K562 (cell line): Measurements from ENCODE around the gene CABP2. TPM values are rescaled to one million over a fixed set of nuclear protein-coding genes. Genes with fewer than 3 reads are reported as not detected.

Source experiments
- CXXC5 ChIP-seq: fragments of 250-450 bp; sonication (Bioruptor Pico); IDR thresholded peaks from 2 replicates; pipeline ENCODE4 v1.8.0; 2022; ENCODE audit warnings: inconsistent platforms, mild to moderate bottlenecking, moderate library complexity
- FOXA1 ChIP-seq: fragments of 450-650 bp; IDR thresholded peaks from 2 replicates; pipeline ENCODE4 v1.6.1; 2016; ENCODE audit warnings: mild to moderate bottlenecking, borderline replicate concordance
- HMGN3 ChIP-seq: IDR thresholded peaks from 2 replicates; pipeline ENCODE4 v1.6.1; 2011; ENCODE audit warnings: borderline replicate concordance, low read depth, mild to moderate bottlenecking, mixed read lengths, low read length; ENCODE audit not compliant: insufficient read length; ENCODE audit errors: extremely low read depth
- HNRNPH1 ChIP-seq: fragments of 200-400 bp; formaldehyde crosslinking; optimal IDR thresholded peaks from 2 replicates; pipeline ENCODE3; 2017; ENCODE audit warnings: low read depth, mild to moderate bottlenecking, low read length, moderate library complexity
- NCOA1 ChIP-seq: fragments of 450-650 bp; IDR thresholded peaks from 2 replicates; pipeline ENCODE4 v1.6.1; 2016; ENCODE audit warnings: low read depth
- PTTG1 ChIP-seq: fragments of 450-650 bp; IDR thresholded peaks from 2 replicates; pipeline ENCODE4 v1.6.1; 2016; ENCODE audit warnings: low read depth, mild to moderate bottlenecking, missing genetic modification characterization, missing compliant biosample characterization
- SAP30 ChIP-seq: fragments of 200-600 bp; sonication (generic); IDR thresholded peaks from 2 replicates; pipeline ENCODE4 v1.6.1; 2012; ENCODE audit warnings: borderline replicate concordance, low read depth, mild to moderate bottlenecking, moderate library complexity, low read length, control low read depth, inconsistent platforms; ENCODE audit not compliant: insufficient read depth, poor library complexity, severe bottlenecking
- SMARCC2 ChIP-seq: fragments of 450-650 bp; IDR thresholded peaks from 2 replicates; pipeline ENCODE4 v1.6.1; 2017; ENCODE audit warnings: antibody characterized with exemption, moderate library complexity, mild to moderate bottlenecking, low read depth
- SPI1 ChIP-seq: IDR thresholded peaks from 2 replicates; pipeline ENCODE4 v1.6.1; 2011; ENCODE audit warnings: low read depth, low read length, control low read depth, borderline replicate concordance
- ZNF134 ChIP-seq: fragments of 250-450 bp; sonication (Bioruptor Pico); conservative IDR thresholded peaks from 2 replicates; pipeline ENCODE4 v1.4.0; 2020
- ZNF143 ChIP-seq: sonication (generic); formaldehyde crosslinking; IDR thresholded peaks from 2 replicates; pipeline ENCODE4 v1.9.0; 2022; ENCODE audit warnings: mild to moderate bottlenecking, missing genetic modification reagents
- ZNF253 ChIP-seq: fragments of 250-450 bp; sonication (Bioruptor Pico); conservative IDR thresholded peaks from 2 replicates; pipeline ENCODE4 v1.6.1; 2021; ENCODE audit warnings: mild to moderate bottlenecking
- polyA plus RNA-seq, 8 experiments: library from polyadenylated mRNA; depleted of rRNA in 4 of 8; stranded (reverse) in 5 of 8; unstranded in 3 of 8; fragments of >200 nt; fragmentation: Nextera tagmentation in 2 of 8; fragmentation: Illumina TruSeq in 1 of 8; extraction: Ambion mirVana in 2 of 8; extraction: Trizol in 1 of 8; gene quantifications; 2 replicates each; pipeline versions ENCODE4 v1.2.1 to v1.2.3, GENCODE V29; 2011 to 2014; ENCODE audit warnings: inconsistent platforms in 1 of 8, missing spikeins in 1 of 8
- total RNA-seq, 7 experiments: library from RNA; depleted of rRNA in 6 of 7; stranded (reverse); fragments of >200 nt in 6 of 7; fragmentation: Illumina TruSeq in 2 of 7; extraction: Trizol in 2 of 7; gene quantifications; 2 replicates each; pipeline versions ENCODE4 v1.2.1 to v1.2.3, GENCODE V29; 2011 to 2021; ENCODE audit warnings: low replicate concordance in 1 of 7
- TF ChIP-seq, protein P1 (sequence below), 2 experiments: IDR thresholded peaks; 2 replicates each; pipeline ENCODE4 v1.6.1; 2012; ENCODE audit warnings: improper control_type of control experiment in 2 of 2, low read depth in 2 of 2, low read length in 2 of 2, borderline replicate concordance in 1 of 2
- TF ChIP-seq, protein P2 (sequence below): fragments of 450-650 bp; formaldehyde crosslinking; IDR thresholded peaks from 2 replicates; pipeline ENCODE4 v1.4.0; 2020; ENCODE audit warnings: mild to moderate bottlenecking, moderate library complexity
- TF ChIP-seq, protein P3 (sequence below): sonication (generic); formaldehyde crosslinking; IDR thresholded peaks from 2 replicates; pipeline ENCODE4 v1.8.1; 2023; ENCODE audit warnings: mild to moderate bottlenecking, missing genetic modification reagents, moderate library complexity
- TF ChIP-seq, protein P4 (sequence below): sonication (generic); formaldehyde crosslinking; IDR thresholded peaks from 2 replicates; pipeline ENCODE4 v1.8.0; 2022; ENCODE audit warnings: mild to moderate bottlenecking, missing genetic modification reagents
- TF ChIP-seq, protein P5 (sequence below): IDR thresholded peaks from 2 replicates; pipeline ENCODE4 v1.6.1; 2014; ENCODE audit warnings: antibody characterized with exemption

CABP2 gene
- total and polyA plus RNA-seq, 9 of the 15 experiments (the other 6 are each of a cell fraction or from before 2014, with no cell fraction given), result not detected

DNA sequence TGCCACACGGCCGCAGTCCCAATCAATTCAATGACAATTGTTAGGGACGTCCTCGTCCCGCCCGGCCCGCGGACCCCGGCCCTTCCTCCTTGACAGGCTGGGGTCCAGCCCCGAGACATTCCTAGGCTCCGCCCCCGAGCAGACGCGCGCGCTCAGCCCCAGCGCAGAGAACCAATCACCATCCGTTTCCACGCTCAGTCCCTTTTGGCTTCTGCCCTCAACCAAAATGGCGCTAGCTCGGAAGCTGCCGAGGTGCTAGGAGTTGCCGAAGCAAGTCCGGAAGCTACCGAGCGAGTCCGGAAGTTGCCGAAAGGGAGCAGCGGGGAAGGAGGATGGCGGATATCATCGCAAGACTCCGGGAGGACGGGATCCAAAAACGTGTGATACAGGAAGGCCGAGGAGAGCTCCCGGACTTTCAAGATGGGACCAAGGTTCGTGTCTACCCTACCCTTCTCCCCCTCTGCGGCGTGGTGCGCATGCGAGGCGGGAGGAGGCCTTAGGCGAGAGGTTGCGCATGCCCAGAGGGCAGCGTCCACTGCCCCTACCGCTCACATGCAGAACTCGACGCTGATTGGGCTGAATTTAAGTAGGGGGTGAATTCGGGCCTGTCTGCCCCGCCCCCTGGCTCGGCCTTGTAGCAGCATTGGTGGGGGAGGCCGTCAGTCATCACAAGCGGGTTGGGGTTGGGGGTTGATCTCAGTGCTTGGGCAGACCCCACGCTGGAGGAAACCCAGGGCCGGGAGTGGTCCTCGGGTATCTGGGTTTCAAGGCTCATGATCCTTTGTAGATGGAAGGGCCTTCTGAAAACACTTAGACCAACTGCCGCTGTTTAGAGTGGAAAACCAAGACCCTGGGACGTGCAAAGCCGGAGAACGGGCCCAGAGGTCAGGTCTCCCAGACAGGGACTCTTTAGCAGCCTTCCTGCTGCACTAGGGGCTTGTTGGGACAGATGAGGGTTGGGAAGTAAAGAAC, 40.1 kb downstream of the CABP2 start, which contains the start of gene AIP (continued):
- TF ChIP-seq, protein P1, sequence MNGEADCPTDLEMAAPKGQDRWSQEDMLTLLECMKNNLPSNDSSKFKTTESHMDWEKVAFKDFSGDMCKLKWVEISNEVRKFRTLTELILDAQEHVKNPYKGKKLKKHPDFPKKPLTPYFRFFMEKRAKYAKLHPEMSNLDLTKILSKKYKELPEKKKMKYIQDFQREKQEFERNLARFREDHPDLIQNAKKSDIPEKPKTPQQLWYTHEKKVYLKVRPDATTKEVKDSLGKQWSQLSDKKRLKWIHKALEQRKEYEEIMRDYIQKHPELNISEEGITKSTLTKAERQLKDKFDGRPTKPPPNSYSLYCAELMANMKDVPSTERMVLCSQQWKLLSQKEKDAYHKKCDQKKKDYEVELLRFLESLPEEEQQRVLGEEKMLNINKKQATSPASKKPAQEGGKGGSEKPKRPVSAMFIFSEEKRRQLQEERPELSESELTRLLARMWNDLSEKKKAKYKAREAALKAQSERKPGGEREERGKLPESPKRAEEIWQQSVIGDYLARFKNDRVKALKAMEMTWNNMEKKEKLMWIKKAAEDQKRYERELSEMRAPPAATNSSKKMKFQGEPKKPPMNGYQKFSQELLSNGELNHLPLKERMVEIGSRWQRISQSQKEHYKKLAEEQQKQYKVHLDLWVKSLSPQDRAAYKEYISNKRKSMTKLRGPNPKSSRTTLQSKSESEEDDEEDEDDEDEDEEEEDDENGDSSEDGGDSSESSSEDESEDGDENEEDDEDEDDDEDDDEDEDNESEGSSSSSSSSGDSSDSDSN (IDR thresholded peaks at IDR 0.05; ENCODE audit: borderline replicate concordance in 1 of 2, low read depth in 2 of 2, low read length in 2 of 2), result no peak
- TF ChIP-seq, protein P2, sequence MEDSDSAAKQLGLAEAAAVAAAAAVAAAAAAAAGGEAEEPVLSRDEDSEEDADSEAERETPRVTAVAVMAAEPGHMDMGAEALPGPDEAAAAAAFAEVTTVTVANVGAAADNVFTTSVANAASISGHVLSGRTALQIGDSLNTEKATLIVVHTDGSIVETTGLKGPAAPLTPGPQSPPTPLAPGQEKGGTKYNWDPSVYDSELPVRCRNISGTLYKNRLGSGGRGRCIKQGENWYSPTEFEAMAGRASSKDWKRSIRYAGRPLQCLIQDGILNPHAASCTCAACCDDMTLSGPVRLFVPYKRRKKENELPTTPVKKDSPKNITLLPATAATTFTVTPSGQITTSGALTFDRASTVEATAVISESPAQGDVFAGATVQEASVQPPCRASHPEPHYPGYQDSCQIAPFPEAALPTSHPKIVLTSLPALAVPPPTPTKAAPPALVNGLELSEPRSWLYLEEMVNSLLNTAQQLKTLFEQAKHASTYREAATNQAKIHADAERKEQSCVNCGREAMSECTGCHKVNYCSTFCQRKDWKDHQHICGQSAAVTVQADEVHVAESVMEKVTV (CRISPR knock-in tag), result peak; percentile 100
- TF ChIP-seq HMGN3, result no peak
- TF ChIP-seq FOXA1, result no peak
- TF ChIP-seq SPI1, result no peak
- TF ChIP-seq, protein P3, sequence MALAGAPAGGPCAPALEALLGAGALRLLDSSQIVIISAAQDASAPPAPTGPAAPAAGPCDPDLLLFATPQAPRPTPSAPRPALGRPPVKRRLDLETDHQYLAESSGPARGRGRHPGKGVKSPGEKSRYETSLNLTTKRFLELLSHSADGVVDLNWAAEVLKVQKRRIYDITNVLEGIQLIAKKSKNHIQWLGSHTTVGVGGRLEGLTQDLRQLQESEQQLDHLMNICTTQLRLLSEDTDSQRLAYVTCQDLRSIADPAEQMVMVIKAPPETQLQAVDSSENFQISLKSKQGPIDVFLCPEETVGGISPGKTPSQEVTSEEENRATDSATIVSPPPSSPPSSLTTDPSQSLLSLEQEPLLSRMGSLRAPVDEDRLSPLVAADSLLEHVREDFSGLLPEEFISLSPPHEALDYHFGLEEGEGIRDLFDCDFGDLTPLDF (CRISPR knock-in tag), result peak; percentile 93
- TF ChIP-seq SAP30, result no peak
- TF ChIP-seq, protein P4, sequence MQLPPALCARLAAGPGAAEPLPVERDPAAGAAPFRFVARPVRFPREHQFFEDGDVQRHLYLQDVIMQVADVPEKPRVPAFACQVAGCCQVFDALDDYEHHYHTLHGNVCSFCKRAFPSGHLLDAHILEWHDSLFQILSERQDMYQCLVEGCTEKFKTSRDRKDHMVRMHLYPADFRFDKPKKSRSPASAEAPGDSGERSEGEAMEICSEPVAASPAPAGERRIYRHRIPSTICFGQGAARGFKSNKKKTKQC (CRISPR knock-in tag), result peak; percentile 100
- no peak for TF ChIP-seq SMARCC2
- TF ChIP-seq ZNF143, result peak; percentile 64
- no peak for TF ChIP-seq ZNF253
- TF ChIP-seq CXXC5, result peak; percentile 85
- TF ChIP-seq NCOA1, result no peak
- no peak for TF ChIP-seq PTTG1
- TF ChIP-seq ZNF134 (CRISPR knock-in tag), result no peak
- TF ChIP-seq HNRNPH1, result no peak
- TF ChIP-seq, protein P5, sequence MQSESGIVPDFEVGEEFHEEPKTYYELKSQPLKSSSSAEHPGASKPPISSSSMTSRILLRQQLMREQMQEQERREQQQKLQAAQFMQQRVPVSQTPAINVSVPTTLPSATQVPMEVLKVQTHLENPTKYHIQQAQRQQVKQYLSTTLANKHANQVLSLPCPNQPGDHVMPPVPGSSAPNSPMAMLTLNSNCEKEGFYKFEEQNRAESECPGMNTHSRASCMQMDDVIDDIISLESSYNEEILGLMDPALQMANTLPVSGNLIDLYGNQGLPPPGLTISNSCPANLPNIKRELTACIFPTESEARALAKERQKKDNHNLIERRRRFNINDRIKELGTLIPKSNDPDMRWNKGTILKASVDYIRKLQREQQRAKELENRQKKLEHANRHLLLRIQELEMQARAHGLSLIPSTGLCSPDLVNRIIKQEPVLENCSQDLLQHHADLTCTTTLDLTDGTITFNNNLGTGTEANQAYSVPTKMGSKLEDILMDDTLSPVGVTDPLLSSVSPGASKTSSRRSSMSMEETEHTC, result no peak
